Measurements from ENCODE around the gene SLC34A2.

- TF ChIP-seq, protein P1, sequence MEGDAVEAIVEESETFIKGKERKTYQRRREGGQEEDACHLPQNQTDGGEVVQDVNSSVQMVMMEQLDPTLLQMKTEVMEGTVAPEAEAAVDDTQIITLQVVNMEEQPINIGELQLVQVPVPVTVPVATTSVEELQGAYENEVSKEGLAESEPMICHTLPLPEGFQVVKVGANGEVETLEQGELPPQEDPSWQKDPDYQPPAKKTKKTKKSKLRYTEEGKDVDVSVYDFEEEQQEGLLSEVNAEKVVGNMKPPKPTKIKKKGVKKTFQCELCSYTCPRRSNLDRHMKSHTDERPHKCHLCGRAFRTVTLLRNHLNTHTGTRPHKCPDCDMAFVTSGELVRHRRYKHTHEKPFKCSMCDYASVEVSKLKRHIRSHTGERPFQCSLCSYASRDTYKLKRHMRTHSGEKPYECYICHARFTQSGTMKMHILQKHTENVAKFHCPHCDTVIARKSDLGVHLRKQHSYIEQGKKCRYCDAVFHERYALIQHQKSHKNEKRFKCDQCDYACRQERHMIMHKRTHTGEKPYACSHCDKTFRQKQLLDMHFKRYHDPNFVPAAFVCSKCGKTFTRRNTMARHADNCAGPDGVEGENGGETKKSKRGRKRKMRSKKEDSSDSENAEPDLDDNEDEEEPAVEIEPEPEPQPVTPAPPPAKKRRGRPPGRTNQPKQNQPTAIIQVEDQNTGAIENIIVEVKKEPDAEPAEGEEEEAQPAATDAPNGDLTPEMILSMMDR (IDR thresholded peaks at IDR 0.05) = no peak
- no peak for TF ChIP-seq POLR2A (IDR thresholded peaks at IDR 0.05)
These were observed 18.7 kb downstream of the SLC34A2 start for GRCh38 chr4:25674386-25674785.
